Heart right ventricle (tissue), 16 donors: ENCODE results near the gene GIPC2. TPM values are rescaled to one million over a fixed set of nuclear protein-coding genes. Genes with fewer than 3 reads are reported as not detected.
A peak's percentile ranks its signal among the peaks of the same experiment; 100 is the strongest.

Source experiments
- ATAC-seq, 8 donors: fragments of 200-7000 bp; cut with Tn5 transposase; one replicate each; pipeline ENCODE4 v1.9.1; 2020; ENCODE audit warnings: mild to moderate bottlenecking in 8 of 8, moderate library complexity in 8 of 8, moderate number of reproducible peaks in 1 of 8
- DNase-seq, 2 donors: peaks; one replicate each; pipeline ENCODE4 v3.0.0-alpha.2; 2020
- H3K27ac ChIP-seq, 10 donors: fragments of 200-600 bp; sonication (generic) in 2 of 10; one replicate each; pipeline versions ENCODE4 v1.5.0 to v1.8.0; 2020 to 2022; ENCODE audit warnings: mild to moderate bottlenecking in 3 of 10
- H3K27me3 ChIP-seq, 7 donors: fragments of 200-600 bp; one replicate each; pipeline ENCODE4 v1.8.0; 2021 to 2022; ENCODE audit warnings: mild to moderate bottlenecking in 2 of 7
- H3K36me3 ChIP-seq, 9 donors: fragments of 200-600 bp; sonication (generic) in 1 of 9; one replicate each; pipeline versions ENCODE4 v1.5.0 to v1.8.0; 2020 to 2022; ENCODE audit warnings: mild to moderate bottlenecking in 2 of 9
- H3K4me1 ChIP-seq, 9 donors: fragments of 200-600 bp; sonication (generic) in 1 of 9; one replicate each; pipeline versions ENCODE4 v1.5.0 to v1.8.0; 2020 to 2022; ENCODE audit warnings: mild to moderate bottlenecking in 4 of 9
- H3K4me3 ChIP-seq, 10 donors: fragments of 200-600 bp; sonication (generic) in 2 of 10; one replicate each; pipeline versions ENCODE4 v1.5.0 to v1.8.0; 2020 to 2022; ENCODE audit warnings: mild to moderate bottlenecking in 7 of 10, moderate library complexity in 2 of 10
- H3K9me3 ChIP-seq, 11 donors: fragments of 200-600 bp in 10 of 11; sonication (generic) in 2 of 11; one replicate each; pipeline versions ENCODE4 v1.5.0 to v1.8.0; 2013 to 2022; ENCODE audit warnings: mild to moderate bottlenecking in 2 of 11, control low read depth in 1 of 11, moderate library complexity in 1 of 11
- CTCF ChIP-seq, 9 donors: fragments of 200-600 bp; sonication (generic) in 2 of 9; IDR thresholded peaks; one replicate each; pipeline versions ENCODE4 v1.5.0 to v1.8.0; 2021 to 2022; ENCODE audit warnings: antibody characterized with exemption in 9 of 9, mild to moderate bottlenecking in 5 of 9, moderate library complexity in 1 of 9
- whole genome bisulfite sequencing, 2 donors: extraction: QIAGEN DNeasy Blood & Tissue Kit; methylation state at CpG; one replicate each; pipeline ENCODE4 v1.1.7; 2013; ENCODE audit warnings: inconsistent platforms in 1 of 2; 5-methylcytosine and 5-hydroxymethylcytosine counted together
- intact Hi-C, 10 donors: fragments of 100-400 bp; cut with DNase I; formaldehyde crosslinking; loops; one replicate each; pipeline versions ENCODE4 v1.11.1 to v1.14.2; 2022
- polyA plus RNA-seq, 2 donors: library from polyadenylated mRNA; stranded (reverse); fragments of 200-250 nt; gene quantifications; one replicate each; pipeline ENCODE4 v1.2.3, GENCODE V29; 2013
- total RNA-seq, 10 donors: library from RNA; stranded (reverse); fragmentation: NEBNext Ultra II Directional in 3 of 10; extraction: Animal tissue kit (Norgen Biotek cat#: 25700) in 3 of 10; gene quantifications; one replicate each; pipeline versions ENCODE4 v1.2.1 to v1.2.4, GENCODE V29; 2021 to 2023
- donor health status: Arrhythmogenic right ventricular cardiomyopathy.
- donor health status: ischemic (EF 13 %, LVEDD 7.1; RV severe dilation, severe dysfunction).
- donor health status: healthy with polysubstance abuse.
- donor health status: DM: no; HTN: yes; CAD: no.
- donor health status: DM: no; HTN: no; CAD: no.
- donor health status: ischemic (EF 25% LVEDD 6.9; RV normal size, moderate dysfunction).
- donor health status: ischemic (EF 25% LVEDD 5.7; RV mildly dilated, moderate dysfunction).
- donor health status: healthy.
- donor health status: DM: yes; HTN: yes; CAD: no.
- donor health status: Ischemic cardiomyopathy.
- donor health status: ischemic (EF 35%, LVEDD 5.7; RV mildly dilated, moderate dysfunction).
- donor health status: nonischemic (EF 11% LVEDD 7.7; RV severe dilation, severe dysfunction).
- donor health status: DM: yes; HTN: yes; CAD: no.
- donor health status: PGD.
- donor health status: ischemic (EF 29% LVEDD 5.4; RV normal size, mild dysfunction).
- donor health status: nonischemic (EF 23%, LVEDD 6.1; RV moderate dilation, normal function).

Gene GIPC2
- total and polyA plus RNA-seq, 12 donors = 1.3 to 7.4 (median 3.2) TPM

GRCh38 chr1:78096976-78097375, 51.2 kb downstream of the GIPC2 start:
- no peak overlapping the region for H3K4me3 ChIP-seq
- no peak for TF ChIP-seq CTCF (IDR thresholded peaks at IDR 0.05)
- no peaks in the 10 kb centered on the region for H3K9me3 ChIP-seq
- H3K27me3 ChIP-seq = no peaks in the 10 kb centered on the region
- DNase-seq (no peak), ATAC-seq (peak in 2 of 8 donors; percentile 6 to 39)
- peak overlapping the region in 5 of 10 donors; percentile 13 to 56 (median 17) for H3K27ac ChIP-seq
- peaks cover 0 to 45% (median 23%) of the 10 kb centered on the region in 9 donors for H3K4me1 ChIP-seq
- H3K36me3 ChIP-seq = peaks cover 0 to 10% (median 0%) of the 10 kb centered on the region in 9 donors
- WGBS, 2 donors = 49 to 61% methylated on average over 1 of the region's 1 CpG
- intact Hi-C loops = no loop called here

- no peaks in the 10 kb centered on the region for H3K9me3 ChIP-seq
- H3K4me1 ChIP-seq = peaks cover 0 to 57% (median 35%) of the 10 kb centered on the region in 9 donors
- H3K27ac ChIP-seq = peak overlapping the region in 9 of 10 donors; percentile 3 to 79 (median 63)
- DNase-seq = no peak
- ATAC-seq = no peak
- WGBS, 2 donors = 76 to 89% methylated on average over 2 of the region's 2 CpGs
- no peaks in the 10 kb centered on the region for H3K36me3 ChIP-seq
- H3K4me3 ChIP-seq = no peak overlapping the region
- intact Hi-C loops = loop anchor here in 5 of 10 donors (5.0 to 10.0 kb wide), 4 partner anchors 49 to 96 kb away; partner anchors contain the start of genes GIPC2 (in 3 of the 5) and DNAJB4 (in 1 of the 5)
- no peak for TF ChIP-seq CTCF (IDR thresholded peaks at IDR 0.05)
- H3K27me3 ChIP-seq = no peaks in the 10 kb centered on the region
These were observed 55.3 kb downstream of the GIPC2 start for GRCh38 chr1:78101051-78101450.

- Histone ChIP-seq H3K27ac (peak overlapping the region in 9 of 10 donors; percentile 3 to 79 (median 66)), H3K4me3 (no peak overlapping the region), H3K4me1 (peaks cover 0 to 53% (median 33%) of the 10 kb centered on the region in 9 donors), H3K27me3 (no peaks in the 10 kb centered on the region), H3K9me3 (no peaks in the 10 kb centered on the region), H3K36me3 (no peaks in the 10 kb centered on the region)
- DNase-seq = peak in 1 of 2 donors; percentile 80
- WGBS, 2 donors = 14 to 24% methylated on average over 2 of the region's 2 CpGs
- intact Hi-C loops = loop anchor here in 5 of 10 donors (5.0 to 10.0 kb wide), 4 partner anchors 49 to 97 kb away; partner anchors contain the start of genes GIPC2 (in 3 of the 5) and DNAJB4 (in 1 of the 5)
- TF ChIP-seq CTCF (IDR thresholded peaks at IDR 0.05) = no peak
- ATAC-seq = peak; percentile 77 to 96 (median 90)
These were observed 55.7 kb downstream of the GIPC2 start for GRCh38 chr1:78101514-78101913.

GRCh38 chr1:78102082-78102481, 56.3 kb downstream of the GIPC2 start:
- H3K27ac ChIP-seq = peak overlapping the region in 9 of 10 donors; percentile 3 to 79 (median 66)
- no peaks in the 10 kb centered on the region for H3K9me3 ChIP-seq
- intact Hi-C loops = loop anchor here in 5 of 10 donors (5.0 to 10.0 kb wide), 4 partner anchors 50 to 97 kb away; partner anchors contain the start of genes GIPC2 (in 3 of the 5) and DNAJB4 (in 1 of the 5)
- no peaks in the 10 kb centered on the region for H3K36me3 ChIP-seq
- WGBS, 2 donors = 53 to 77% methylated on average over 3 of the region's 3 CpGs
- TF ChIP-seq CTCF (IDR thresholded peaks at IDR 0.05) = no peak
- ATAC-seq (no peak), DNase-seq (no peak)
- no peaks in the 10 kb centered on the region for H3K27me3 ChIP-seq
- H3K4me1 ChIP-seq = peaks cover 0 to 47% (median 27%) of the 10 kb centered on the region in 9 donors
- H3K4me3 ChIP-seq = no peak overlapping the region
